Calu3 (cell line): ENCODE measurements around the gene MMRN2. TPM values are rescaled to one million over a fixed set of nuclear protein-coding genes. Genes with fewer than 3 reads are reported as not detected.
"Not testable (repeated sequence)": the region's sequence is repeated elsewhere in the genome, so short reads cannot be mapped to it uniquely, and the experiment has no call there.

Experiments
- BruUV-seq: library from RNA; stranded (reverse); fragments of 400-500 nt; replicated peaks from 2 replicates; lab custom pipeline; 2021; lab: Mats Ljungman, UMichigan
- CTCF ChIA-PET: fragments of 300-600 bp; sonication (Branson Sonifier 250); formaldehyde crosslinking; loops from one replicate; lab custom pipeline; 2022; ENCODE audit warnings: antibody characterized with exemption; lab: Charles Lee
- DNase-seq: peaks from one replicate; pipeline ENCODE4 v3.0.0; 2022
- H3K27ac Mint-ChIP-seq: one replicate; pipeline ENCODE4 v1.8.0; 2022; ENCODE audit warnings: mixed read lengths; ENCODE audit not compliant: unreplicated experiment
- H3K27me3 Mint-ChIP-seq: one replicate; pipeline ENCODE4 v1.8.0; 2022; ENCODE audit warnings: mixed read lengths; ENCODE audit not compliant: unreplicated experiment
- H3K36me3 Mint-ChIP-seq: one replicate; pipeline ENCODE4 v1.8.0; 2022; ENCODE audit warnings: mild to moderate bottlenecking, moderate library complexity, mixed read lengths; ENCODE audit not compliant: insufficient read depth, unreplicated experiment
- H3K4me1 Mint-ChIP-seq: one replicate; pipeline ENCODE4 v1.8.0; 2022; ENCODE audit warnings: mild to moderate bottlenecking, low read depth, mixed read lengths; ENCODE audit not compliant: unreplicated experiment
- H3K4me3 Mint-ChIP-seq: one replicate; pipeline ENCODE4 v1.8.0; 2022; ENCODE audit warnings: mild to moderate bottlenecking, low read depth, moderate library complexity, mixed read lengths; ENCODE audit not compliant: unreplicated experiment
- H3K9me3 Mint-ChIP-seq: one replicate; pipeline ENCODE4 v1.8.0; 2022; ENCODE audit warnings: low read depth, mixed read lengths; ENCODE audit not compliant: unreplicated experiment
- CTCF ChIP-seq: fragments of 200-600 bp; IDR thresholded peaks from one replicate; pipeline ENCODE4 v1.8.0; 2022; ENCODE audit warnings: antibody characterized with exemption; ENCODE audit not compliant: unreplicated experiment
- intact Hi-C: fragments of 100-400 bp; cut with micrococcal nuclease; formaldehyde crosslinking; loops from one replicate; pipeline ENCODE4 v1.10.0; 2022; ENCODE audit not compliant: unreplicated experiment
- total RNA-seq: library from RNA; stranded (reverse); gene quantifications from 2 replicates; pipeline ENCODE4 v1.2.3, GENCODE V29; 2022

Gene MMRN2
- total RNA-seq, 1 experiment from 2014 or later = not detected

DNA sequence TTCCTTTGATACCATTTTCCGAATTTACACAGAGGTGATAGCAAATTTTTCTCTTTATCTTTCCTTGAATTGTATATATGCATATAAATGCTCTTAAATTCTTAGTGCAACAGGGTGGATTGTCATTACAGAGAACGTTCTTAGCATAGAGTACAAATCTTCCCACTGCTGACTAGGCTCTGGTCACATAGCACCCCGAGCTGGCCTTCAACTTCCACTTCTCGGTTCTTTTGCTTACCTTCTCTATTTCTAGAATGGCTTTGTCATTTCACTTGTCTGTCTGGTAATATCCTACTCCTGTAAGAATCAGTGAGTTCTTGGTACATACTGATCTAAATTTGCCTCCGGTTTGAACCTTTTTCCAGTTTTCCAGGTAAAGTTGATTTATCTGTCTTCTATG lies 24.3 kb upstream of the MMRN2 start:
- TF ChIP-seq CTCF = no peak
- Mint-ChIP-seq H3K4me1 (peaks cover 17% of the 10 kb centered on the region), H3K27ac (no peak overlapping the region), H3K27me3 (no peaks in the 10 kb centered on the region), H3K9me3 (no peaks in the 10 kb centered on the region), H3K36me3 (no peaks in the 10 kb centered on the region), H3K4me3 (no peak overlapping the region)
- intact Hi-C loops = no loop called here
- no TSS peak for BruUV-seq
- CTCF ChIA-PET = no interaction called here
- no peak for DNase-seq

DNA sequence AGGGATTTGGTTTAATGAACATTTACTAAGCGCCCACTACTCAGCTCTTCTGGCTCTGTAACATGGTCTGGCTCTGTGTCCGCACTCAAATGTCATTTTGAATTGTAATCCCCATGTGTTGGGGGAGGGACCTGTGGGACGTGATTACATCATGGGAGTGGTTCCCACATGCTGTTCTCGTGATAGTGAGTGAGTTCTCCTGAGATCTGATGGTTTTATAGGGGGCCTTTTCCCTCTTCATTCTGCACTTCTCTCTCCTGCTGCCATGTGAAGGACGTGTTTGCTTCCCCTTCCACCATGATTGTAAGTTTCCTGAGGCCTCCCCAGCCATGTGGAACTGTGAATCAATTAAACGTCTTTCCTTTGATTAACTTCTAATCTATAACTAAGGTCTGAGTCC lies 23.6 kb upstream of the MMRN2 start:
- H3K9me3 Mint-ChIP-seq, intact Hi-C loops, H3K36me3 Mint-ChIP-seq, H3K27ac Mint-ChIP-seq, H3K4me3 Mint-ChIP-seq, CTCF ChIA-PET, H3K27me3 Mint-ChIP-seq, BruUV-seq, DNase-seq: not testable (repeated sequence)
- peaks cover 17% of the 10 kb centered on the region for H3K4me1 Mint-ChIP-seq

GRCh38 chr10:86979977-86980448 lies 22.6 kb upstream of the MMRN2 start:
- intact Hi-C loops = no loop called here
- Mint-ChIP-seq H3K4me1 (peaks cover 18% of the 10 kb centered on the region), H3K27me3 (no peaks in the 10 kb centered on the region), H3K27ac (no peak overlapping the region), H3K4me3 (no peak overlapping the region), H3K9me3 (no peaks in the 10 kb centered on the region), H3K36me3 (no peaks in the 10 kb centered on the region)
- CTCF ChIA-PET = no interaction called here
- BruUV-seq = no TSS peak
- no peak for TF ChIP-seq CTCF
- no peak for DNase-seq

DNA sequence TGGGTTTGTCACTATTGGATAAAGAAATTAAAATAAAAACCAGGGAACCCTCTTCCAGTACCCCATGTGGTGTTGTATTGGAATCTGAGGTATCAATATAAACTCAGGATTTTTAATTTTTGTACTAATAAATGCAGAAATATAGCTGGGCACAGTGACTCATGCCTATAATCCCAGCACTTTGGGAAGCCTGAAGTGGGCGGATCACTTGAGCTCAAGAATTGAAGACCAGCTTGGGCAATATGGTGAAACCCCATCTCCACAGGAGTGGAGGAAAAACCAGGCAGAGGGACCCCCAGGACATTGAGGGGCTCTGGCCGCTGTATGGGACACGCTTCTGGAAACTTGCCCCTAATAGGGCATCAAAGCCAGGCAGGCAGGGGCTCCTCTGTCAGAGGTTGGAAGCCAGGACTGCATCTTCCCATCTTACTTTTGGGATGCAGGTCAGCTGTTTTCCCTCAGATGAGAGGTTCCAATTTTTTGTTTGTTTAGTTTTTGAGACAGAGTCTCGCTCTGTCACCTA lies 21.9 kb upstream of the MMRN2 start:
- Mint-ChIP-seq H3K9me3 (no peaks in the 10 kb centered on the region), H3K4me1 (peaks cover 24% of the 10 kb centered on the region), H3K4me3 (no peak overlapping the region), H3K27me3 (no peaks in the 10 kb centered on the region), H3K36me3 (no peaks in the 10 kb centered on the region), H3K27ac (no peak overlapping the region)
- DNase-seq = no peak
- TF ChIP-seq CTCF = no peak
- intact Hi-C loops = no loop called here
- CTCF ChIA-PET = no interaction called here
- BruUV-seq = no TSS peak

DNA sequence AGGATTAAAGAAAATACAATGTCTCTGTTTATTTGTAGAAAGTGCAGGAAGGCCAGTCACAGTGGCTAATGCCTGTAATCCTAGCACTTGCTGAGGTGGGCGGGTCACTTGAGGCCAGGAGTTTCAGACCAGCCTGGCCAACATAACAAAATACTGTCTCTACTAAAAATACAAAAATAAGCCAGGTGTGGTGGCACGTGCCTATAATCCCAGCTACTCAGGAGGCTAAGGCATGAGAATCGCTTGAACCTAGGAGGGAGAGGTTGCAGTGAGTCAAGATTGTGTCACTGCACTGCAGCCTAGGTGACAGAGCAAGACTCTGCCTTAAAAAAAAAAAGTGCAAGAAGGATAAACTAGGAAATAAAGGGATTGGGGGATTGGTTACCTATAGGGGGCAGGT lies 21.0 kb upstream of the MMRN2 start:
- H3K27ac Mint-ChIP-seq, H3K4me3 Mint-ChIP-seq, BruUV-seq, H3K36me3 Mint-ChIP-seq, H3K9me3 Mint-ChIP-seq, DNase-seq, intact Hi-C loops, H3K27me3 Mint-ChIP-seq: not testable (repeated sequence)
- peaks cover 30% of the 10 kb centered on the region for H3K4me1 Mint-ChIP-seq
- CTCF ChIA-PET = interaction anchor here (0.7 kb wide), 1 partner anchor 195 kb away, joined by 4 read pairs; no protein-coding TSS in a partner anchor
